GM18498 (cell line): ENCODE data around the gene RNF212.
"Not testable (repeated sequence)": the region's sequence is repeated elsewhere in the genome, so short reads cannot be mapped to it uniquely, and the experiment has no call there.

Source experiments
- ATAC-seq: cut with Tn5 transposase; IDR thresholded peaks from one replicate; pipeline ENCODE4 v1.9.1; 2021; ENCODE audit warnings: mild to moderate bottlenecking, moderate library complexity; ENCODE audit not compliant: unreplicated experiment

Gene RNF212

DNA sequence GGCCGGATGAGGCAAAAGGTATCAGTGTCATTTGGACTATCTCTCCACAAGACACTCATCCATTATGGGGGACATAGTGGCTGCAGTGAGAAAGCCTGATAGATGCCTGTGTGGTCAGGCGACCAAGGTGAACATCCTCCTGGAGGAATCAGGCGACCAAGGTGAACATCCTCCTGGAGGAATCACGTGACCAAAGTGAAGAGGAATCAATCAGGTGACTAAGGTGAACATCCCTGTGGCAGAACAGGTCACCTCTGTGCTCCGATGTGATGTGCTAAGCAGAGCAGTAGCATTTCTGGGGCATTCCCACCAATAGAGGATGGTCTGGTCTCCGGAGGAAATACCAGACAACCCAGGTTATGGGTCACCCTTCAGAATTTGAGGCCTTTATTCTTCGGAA, 44.0 kb downstream of the RNF212 start:
- ATAC-seq, result no peak

DNA sequence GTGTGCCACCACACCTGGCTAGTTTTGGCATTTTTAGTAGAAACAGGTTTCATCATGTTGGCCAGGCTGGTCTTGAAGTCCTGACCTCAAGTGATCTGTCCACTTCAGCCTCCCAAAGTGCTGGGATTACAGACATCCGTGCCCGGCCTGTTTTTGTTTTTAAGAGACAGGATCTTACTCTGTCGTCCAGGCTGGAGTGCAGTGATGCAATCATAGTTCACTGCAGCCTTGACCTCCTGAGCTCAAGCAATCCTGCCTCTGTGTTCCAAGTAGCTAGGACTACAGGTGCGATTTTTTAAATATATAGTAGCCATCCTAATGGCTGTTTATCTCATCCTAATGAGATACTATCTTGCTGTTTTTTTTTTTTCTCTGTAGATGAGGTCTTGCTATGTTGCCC, 47.6 kb downstream of the RNF212 start:
- ATAC-seq, result no peak

DNA sequence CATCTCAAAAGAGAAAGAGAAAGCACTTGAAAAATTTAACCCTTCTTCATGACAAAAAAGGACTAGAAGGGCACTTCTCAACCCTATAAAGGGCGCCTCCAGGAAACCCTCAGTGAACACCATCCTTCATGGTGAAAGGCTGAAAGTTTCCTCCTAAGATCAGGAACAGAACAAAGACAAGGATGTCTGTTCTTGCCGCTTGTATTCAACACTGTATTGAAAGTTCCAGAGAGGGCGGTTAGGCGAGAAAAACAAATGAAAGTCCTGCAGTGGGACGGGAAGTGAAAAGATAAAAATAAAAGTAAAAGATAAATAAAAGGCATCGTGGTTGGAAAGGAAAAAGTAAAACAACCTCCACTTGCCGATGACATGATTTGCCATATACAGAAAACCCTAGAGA, 50.9 kb downstream of the RNF212 start:
- ATAC-seq, result no peak

DNA sequence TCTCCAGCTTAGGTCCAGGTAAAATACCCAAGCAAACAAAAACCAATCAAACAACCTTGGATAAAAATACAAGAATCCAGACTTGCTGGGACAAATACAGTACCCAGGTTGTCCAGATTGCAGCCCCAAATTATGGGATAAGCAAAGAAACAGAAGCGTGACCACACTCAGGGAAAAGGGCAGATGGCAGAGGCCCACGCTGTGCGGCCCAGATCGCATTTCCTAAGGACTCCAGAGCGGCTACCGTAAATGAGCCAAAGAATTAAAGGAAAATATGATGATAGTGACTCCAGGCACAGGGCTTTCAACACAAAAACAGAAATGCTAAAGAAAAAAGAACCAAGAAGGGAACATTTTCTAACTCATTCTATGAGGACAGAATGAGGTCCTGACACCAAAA, 51.6 kb downstream of the RNF212 start:
- ATAC-seq, result no peak

DNA sequence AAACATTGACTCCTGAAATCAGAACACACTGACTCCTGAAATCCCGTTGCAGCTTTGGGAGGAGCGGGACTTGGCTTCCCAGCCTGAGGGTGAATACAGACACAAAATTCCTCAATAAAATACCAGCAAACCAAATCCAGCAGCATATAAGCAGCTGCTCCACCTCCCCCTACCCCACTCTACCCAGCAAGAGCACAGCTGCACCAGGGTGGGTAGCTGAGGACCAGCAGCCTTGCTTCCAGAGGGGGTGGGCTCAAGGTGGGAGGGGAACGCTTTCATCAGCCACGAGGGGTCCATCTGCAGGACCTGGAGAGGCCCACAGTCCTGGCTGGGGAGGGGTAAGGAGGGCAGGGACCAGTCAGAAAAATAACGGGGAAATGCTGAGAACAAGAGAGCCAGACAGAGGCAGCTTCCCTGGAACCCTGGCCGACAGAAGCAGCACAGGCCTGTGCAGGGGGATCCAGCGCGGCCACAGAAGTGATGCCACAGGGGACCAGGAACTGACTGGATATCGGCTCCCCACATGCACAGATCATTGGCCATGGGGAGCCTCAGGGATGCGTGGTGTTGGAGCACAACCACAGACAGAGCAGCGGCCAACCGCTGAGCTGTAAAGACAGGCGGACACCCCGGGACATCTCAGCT, 52.2 kb downstream of the RNF212 start:
- ATAC-seq, result no peak

DNA sequence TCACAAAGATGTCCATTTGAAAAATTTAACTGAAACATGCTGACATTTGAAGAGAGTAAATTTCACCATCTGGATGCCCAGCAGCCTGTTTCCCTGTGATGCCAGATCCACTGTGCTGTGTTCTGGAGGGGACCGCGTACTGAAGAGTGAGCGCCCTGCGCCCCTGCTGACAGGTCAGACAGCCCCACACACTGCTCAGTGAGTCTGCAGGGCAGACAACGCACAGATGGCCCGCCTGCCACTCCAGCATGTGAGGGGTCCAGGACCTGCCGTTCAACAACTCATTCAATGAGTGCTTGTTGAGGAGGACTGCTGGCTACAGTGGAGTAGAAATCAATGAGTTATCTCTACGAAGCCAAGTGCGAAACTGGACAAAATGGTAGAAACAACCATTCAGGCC, 52.7 kb downstream of the RNF212 start:
- no peak for ATAC-seq

DNA sequence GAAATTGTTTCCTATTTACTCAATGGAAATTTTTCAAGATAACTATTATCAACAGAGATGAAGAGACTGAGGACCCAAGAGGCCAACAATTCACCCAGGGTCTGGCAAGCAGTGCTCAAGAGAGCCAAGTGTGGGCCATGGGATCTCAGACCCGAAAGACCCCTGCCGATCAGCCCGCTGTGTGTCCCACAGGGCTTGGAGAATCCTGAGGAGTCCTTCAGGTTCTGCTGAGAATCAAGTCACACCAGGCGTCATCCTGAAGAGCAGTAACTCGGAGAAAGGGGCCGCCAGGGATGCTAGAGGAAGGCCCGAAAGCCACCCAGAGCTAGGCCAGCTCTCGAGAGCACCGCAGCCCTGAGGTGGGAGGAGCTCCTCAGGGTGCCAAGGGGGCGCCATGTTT, 53.2 kb downstream of the RNF212 start:
- no peak for ATAC-seq

DNA sequence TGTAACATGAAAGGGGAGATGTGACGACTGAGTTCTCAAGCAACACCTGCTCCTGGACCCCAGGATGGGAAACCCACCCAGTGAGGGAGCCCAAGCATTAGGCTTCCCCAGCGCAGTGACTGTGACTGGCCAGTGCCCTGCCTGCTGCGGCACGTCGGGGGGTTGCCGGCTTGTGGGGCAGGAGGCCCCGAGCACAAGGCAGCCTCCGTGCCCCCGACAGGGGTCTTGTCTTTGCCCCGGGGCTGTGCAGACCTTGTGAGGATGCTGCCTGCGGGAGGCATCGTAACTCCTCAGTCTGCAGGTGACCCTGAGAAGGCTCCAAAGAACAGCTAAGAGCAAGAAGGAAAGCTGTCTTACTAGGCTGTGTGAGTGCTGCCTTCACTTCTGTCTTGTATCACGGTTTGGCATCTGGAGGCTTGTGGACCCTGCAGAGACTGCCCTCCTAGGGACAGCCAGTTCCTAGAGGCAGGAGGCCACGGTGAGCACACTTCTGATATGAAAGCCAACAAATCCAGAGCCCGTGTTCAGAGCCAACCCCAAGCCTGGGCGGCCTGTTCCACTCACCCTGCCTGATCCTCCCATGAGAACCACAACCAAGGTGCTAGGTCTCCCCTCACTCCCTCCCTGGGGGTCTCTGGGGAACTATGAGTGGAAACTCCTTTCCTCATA, 54.2 kb downstream of the RNF212 start:
- ATAC-seq, result no peak

DNA sequence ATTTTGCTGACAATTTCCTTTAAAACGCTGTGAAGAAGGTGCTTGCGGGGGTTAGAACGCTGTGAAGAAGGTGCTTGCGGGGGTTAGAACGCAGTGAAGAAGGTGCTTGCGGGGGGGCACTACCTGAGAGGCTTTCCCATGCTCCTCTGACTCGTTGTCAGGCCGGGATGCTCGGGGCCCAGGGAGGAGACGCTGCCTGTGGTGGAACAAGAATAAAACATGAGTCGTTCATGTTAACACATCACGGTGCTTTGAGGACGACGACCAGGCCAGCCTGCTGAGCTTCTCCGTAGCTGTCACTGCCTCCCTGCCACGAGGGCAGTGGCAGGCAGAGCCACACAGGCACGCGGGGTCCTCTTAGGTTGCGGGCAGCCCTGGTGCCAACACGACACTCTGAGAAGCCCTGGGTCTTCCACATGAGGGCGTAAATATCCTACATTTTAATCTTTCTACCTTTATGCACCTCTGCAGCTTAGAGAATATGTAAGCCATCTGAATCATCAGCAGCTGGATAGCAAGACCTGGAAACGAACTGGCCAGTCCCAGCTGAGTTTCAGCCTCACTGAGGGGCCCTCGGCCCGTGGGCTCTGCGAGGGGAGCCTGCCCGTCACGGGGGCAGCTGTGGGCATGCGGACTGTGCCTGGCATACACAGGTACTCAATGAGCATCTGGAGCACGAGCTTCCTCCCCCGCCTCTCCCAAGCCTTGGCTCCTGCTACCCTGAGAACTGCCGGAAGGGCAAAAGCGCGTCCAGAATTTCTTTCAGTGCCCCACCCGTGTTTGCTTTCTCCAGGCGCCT, 55.0 kb downstream of the RNF212 start:
- ATAC-seq, result no peak

DNA sequence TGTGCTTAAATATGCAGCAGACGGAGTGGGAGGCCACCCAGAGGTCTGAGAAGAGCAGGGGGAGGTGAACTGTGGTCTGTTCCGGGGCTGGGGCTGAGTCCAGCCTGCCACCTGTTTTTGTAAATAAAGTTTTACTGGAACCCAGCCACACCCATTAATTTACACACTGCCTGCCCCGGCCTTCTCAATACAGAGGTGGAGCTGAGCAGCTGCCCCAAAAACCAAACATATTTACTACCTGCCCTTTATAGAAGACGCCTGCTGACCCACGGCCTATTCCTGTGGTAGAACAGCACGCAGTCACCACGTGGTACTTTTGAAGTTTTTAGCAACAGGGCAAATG, 56.0 kb downstream of the RNF212 start:
- no peak for ATAC-seq

DNA sequence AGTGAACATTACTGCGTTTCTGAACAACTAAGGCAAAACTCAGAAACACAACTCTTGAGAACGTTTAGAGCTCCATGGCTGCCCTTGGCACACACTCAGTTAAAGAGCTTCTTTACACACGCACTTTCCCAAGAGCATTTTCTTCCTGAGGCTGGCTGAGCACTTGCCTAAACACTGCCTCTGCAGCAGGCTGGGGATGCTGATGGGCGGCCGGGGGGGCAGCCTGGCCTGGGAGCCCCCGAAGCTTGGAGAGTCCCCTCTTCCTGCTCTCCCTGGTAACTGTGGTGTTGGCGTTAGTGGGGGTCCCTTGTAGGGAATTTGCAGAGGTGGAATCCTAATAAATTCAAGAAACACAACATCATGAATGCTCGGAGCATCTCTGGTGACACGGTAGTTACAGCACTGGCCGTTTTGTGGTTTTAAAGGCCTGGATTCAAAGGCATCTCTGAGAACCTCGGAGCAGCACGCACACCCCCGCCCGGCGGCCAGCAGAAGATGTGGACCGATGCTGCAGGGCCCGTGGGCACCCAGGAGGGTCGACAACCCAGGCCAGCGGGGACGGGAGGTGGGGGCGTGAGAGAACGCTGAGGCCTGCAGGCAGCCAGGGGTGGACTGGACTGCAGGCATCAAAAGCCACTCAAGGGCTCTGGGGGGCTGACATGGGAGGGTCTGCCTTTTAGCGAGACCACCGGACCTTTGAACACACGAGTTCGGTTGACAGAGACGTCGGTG, 56.5 kb downstream of the RNF212 start:
- no peak for ATAC-seq

DNA sequence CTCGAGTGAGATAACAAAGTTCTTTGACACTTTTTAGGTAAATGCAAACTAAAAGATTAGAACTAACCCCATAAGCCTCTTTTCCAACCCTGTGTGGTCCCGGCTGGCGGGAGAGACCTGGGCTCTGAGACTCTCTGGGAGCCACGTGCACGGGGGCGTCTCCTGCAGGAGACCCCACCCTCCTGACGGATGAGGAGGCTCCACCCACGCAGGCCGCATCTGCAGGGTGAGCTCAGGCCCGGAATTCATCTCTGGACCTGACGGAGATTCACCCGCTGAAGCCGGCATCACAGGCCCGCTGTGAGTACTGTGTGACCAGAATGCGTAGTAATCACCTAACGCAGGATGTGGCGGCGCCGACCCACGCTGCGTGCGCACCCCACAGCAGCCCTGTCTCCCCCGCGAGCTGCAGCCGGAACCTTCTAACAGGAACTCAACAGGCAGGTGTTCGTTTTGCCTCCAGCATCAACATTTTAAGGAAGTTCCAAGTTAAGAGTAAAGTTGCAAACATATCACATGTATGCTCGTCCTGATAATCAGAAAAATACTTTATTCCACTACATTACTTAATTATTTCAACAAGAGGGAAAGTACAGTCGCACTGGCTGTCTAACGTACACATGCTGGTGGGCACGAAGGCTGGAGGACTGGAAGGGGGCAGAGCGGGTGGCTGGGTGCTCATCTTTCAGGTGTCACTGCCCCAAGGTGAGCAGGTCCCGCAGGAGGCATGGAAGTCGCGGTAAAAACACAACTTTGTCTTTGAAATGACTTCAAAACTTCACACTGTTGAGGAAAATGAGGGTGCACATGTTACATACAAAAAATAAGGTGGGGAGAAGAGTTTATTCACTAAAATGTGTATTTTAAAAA, 57.4 kb downstream of the RNF212 start:
- peak; percentile 57 for ATAC-seq

DNA sequence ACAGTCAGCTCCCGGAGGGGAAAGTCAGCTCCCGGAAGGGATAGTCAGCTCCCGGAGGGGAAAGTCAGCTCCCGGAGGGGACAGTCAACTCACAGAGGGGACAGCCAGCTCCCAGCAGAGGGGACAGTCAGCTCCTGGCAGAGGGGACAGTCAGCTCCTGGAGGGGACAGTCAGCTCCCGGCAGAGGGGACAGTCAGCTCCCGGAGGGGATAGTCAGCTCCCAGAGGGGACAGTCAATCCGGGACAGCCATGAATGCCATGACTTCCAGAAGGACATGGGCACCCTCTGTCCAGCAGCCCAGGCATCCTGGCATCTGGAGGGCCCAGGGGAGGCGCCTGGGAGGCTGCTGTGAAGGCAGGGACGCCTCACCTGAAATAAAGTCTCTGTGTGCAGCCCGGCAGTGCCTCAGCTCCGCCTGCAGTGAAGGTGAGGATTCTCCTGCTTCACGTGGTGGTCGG, 58.1 kb downstream of the RNF212 start:
- not testable (repeated sequence) for ATAC-seq

DNA sequence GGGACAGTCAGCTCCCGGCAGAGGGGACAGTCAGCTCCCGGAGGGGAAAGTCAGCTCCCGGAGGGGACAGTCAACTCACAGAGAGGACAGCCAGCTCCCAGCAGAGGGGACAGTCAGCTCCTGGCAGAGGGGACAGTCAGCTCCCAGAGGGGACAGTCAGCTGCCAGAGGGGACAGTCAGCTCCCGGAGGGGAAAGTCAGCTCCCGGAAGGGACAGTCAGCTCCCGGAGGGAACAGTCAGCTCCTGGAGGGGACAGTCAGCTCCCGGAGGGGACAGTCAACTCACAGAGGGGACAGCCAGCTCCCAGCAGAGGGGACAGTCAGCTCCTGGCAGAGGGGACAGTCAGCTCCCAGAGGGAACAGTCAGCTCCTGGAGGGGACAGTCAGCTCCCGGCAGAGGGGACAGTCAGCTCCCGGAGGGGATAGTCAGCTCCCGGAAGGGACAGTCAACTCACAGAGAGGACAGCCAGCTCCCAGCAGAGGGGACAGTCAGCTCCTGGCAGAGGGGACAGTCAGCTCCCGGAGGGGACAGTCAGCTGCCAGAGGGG, 58.6 kb downstream of the RNF212 start:
- not testable (repeated sequence) for ATAC-seq

DNA sequence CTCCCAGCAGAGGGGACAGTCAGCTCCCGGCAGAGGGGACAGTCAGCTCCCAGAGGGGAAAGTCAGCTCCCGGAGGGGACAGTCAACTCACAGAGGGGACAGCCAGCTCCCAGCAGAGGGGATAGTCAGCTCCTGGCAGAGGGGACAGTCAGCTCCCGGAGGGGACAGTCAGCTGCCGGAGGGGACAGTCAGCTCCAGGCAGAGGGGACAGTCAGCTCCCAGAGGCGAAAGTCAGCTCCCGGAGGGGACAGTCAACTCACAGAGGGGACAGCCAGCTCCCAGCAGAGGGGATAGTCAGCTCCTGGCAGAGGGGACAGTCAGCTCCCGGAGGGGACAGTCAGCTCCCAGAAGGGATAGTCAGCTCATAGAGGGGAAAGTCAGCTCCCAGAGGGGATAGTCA, 59.5 kb downstream of the RNF212 start:
- not testable (repeated sequence) for ATAC-seq

DNA sequence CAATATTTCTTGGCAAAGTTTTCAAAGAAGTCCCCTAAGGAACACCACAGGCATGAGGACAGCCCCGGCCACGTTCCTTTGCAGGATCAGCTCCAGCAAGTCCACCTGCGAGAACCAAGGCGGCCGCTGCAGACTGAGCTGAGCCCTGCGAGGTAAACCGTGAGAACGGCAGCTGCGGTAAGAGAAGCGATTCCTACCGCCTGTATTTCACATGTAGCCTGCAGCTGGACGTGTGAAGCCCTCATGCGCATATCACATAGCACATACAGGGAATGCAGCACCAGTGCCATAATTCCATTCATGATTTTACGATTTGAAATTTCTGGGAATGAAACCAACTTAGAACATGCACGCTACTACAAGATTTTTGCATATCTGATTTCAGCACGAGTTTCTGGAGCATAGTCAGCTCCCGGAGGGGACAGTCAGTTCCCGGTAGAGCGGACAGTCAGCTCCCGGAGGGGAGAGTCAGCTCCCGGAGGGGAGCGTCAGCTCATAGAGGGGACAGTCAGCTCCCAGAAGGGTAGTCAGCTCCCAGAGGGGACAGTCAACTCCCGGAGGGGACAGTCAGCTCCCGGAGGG, 60.2 kb downstream of the RNF212 start:
- ATAC-seq, result no peak

DNA sequence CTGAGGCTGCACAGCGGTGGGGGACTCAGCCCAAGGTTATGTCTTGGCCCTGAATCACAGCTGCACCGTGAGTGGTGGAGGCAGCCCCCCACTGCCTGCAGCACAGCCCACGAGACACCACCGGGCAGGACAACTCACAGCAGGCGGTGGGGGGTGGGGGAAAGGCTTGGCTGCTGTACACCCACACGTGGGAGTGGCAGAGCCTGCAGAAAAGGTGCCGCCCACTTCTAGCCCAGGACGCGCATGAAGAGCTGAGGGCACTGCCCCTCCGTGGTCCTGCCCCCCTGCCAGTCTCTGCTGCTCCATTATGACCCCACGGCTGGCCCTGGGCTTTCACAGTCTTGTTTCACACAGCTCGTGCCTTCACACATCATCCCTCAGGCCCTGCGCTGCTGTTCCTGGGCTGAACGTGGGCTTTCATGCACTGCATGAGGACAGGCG, 61.1 kb downstream of the RNF212 start:
- no peak for ATAC-seq

DNA sequence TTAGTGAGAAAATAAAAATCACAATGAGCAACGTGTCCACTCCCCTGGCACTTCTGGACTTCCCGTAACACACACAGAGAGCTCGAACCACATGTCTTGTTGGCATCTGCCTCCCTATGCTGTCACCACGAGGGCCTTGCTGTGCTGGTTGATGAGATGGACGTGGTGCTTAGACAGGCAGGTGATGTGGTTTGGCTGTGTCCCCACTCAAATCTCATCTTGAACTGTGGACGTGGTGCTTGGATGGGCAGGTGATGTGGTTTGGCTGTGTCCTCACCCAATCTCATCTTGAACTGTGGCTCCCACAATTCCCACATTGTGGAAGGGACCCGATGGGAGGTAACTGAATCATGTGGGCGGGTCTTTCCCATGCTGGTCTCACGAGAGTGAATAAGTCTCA, 61.9 kb downstream of the RNF212 start:
- no peak for ATAC-seq

DNA sequence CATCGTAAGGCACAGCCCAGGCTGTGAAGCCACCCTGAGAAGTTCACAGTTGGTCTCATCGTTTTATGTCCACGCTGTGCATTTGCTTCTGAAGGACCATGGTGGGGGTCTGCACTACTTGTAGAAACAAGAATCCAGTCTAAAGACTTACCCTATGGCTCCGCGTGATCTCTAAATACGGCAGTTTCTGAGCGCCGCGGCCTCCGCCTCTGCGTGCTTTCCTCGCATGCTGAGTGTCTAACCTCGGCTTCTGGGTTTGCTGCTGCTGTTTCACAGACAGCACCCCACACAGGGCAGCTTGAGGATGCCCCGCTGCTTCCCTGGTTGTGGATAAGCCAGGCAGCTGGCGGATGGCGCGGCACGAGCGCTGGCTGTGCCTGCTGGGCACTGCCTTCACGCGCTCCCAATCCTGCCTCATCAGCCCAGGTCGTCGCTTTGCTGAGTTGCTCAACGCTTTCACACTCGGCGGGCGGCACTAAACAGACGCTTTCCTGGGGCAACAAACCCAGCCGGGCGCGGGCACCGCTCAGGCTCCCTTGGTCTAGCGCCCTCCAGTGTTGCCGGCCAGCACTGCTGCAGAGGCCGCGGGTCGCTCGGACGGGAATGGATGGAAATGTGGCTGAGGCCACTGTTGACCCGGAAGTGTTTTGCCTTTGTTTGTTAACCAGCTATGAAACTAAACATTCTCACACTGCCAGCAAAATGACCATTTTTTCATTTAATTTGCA, 62.7 kb downstream of the RNF212 start:
- ATAC-seq, result no peak
